Right ventricle myocardium superior (tissue), 1 donor: ENCODE results near the gene SPG11. TPM values are rescaled to one million over a fixed set of nuclear protein-coding genes. Genes with fewer than 3 reads are reported as not detected.
A peak's percentile ranks its signal among the peaks of the same experiment; 100 is the strongest.
"Not testable (repeated sequence)": the region's sequence is repeated elsewhere in the genome, so short reads cannot be mapped to it uniquely, and the experiment has no call there.

Experiments used
- ATAC-seq: fragments of 200-7000 bp; cut with Tn5 transposase; one replicate; pipeline ENCODE4 v1.9.1; 2020; ENCODE audit warnings: mild to moderate bottlenecking; ENCODE audit not compliant: poor library complexity
- DNase-seq: peaks from one replicate; pipeline ENCODE4 v3.0.0-alpha.2; 2020
- intact Hi-C: fragments of 100-400 bp; cut with DNase I; formaldehyde crosslinking; loops from one replicate; pipeline ENCODE4 v1.11.2; 2022
- total RNA-seq: library from RNA; stranded (reverse); fragmentation: NEBNext Ultra II Directional; extraction: Animal tissue kit (Norgen Biotek cat#: 25700); gene quantifications from one replicate; pipeline ENCODE4 v1.2.1, GENCODE V29; 2021
- donor health status: DM: no; HTN: yes; CAD: no; lungs with severe emphysema.

Gene SPG11
- total RNA-seq, 1 donor from 2014 or later = 43.8 TPM

DNA sequence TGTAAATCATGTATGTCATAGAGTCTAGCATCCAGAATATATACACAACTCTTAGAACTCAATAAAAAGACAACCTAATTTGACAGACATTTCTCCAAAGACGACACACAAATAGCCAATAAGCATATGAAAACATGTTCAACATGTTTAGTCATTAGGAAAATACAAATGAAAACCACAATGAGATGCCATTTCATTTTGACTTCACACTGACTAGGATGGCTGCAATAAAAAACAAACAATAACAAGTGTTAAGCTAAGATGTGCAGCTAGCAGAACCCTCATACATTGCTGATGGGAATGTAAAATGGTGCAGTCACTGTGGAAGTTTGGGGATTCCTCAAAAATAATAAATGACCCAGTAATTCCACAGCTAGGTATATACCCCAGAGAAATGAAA is 16.4 kb downstream of the SPG11 start:
- no peak for DNase-seq
- intact Hi-C loops = no loop called here
- ATAC-seq = no peak

DNA sequence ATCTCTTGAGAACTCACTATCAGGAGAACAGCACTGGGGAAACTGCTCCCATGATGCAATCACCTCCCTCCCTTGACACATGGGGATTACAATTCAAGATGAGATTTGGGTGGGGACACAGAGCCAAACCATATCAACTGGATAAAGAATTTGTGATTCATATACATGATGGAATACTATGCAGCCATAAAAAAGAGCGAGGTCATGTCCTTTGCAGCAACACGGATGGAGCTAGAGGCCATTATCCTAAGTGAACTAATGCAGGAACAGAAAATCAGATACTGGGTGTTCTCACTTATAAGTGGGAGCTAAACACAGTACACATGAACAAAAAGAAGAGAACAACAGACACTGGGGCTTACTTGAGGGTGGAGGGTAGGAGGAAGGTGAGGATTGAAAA is 17.0 kb downstream of the SPG11 start:
- intact Hi-C loops = no loop called here
- no peak for DNase-seq
- ATAC-seq = no peak

DNA sequence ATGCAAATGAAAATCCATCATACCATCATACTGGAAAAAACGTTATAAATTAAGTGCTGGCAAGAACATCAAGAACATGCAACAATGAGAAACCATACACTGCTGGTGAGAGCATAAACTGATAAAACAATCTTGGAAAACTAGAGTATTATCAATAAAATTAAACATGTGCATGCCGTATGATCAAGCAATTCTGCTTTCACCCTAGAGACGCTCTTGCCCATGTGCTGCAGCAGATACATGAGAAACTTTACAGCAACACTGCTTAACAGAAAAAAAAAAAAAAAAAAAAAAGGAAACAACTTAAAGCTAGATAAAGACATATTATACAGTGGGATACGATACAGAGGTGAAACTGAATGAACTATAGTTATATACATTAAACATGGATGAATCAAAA is 21.8 kb downstream of the SPG11 start:
- ATAC-seq (no peak), DNase-seq (no peak)
- intact Hi-C loops = no loop called here

DNA sequence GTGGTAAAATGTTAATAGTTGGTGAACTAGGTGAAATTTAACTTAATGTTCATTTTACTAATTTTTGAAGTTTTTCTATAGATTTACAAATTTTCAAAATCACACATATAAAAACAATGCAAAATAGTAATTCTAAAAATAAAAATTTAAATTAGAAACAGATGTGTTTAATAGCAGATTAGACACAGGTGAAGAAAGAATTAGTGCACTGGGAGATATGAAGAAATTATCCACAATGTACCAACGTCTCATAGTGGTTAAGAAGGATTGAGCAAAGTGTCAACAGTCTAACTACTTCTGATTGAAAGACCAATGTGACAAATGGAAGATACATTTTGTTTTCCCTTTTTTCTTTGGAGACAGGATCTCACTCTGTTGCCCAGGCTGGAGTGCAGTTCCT is 26.5 kb downstream of the SPG11 start:
- intact Hi-C loops = no loop called here
- DNase-seq (no peak), ATAC-seq (no peak)

DNA sequence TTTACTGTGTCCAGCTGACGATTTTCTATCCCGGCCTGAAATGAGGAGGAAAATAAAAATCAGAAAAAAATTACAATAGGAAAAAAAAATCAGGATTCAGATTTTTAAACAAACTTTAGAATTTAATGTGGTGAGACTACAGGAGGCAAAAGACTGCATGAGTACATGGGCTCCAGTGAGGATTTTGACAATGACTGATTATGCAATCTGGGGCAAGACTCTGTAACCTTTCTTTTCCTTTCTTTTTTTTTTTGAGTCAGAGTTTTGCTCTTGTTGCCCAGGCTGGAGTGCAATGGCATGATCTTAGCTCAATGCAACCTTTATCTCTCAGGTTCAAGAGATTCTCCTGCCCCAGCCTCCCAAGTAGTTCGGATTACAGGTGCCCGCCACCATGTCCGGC is 29.9 kb downstream of the SPG11 start:
- DNase-seq (no peak), ATAC-seq (no peak)
- intact Hi-C loops = no loop called here

DNA sequence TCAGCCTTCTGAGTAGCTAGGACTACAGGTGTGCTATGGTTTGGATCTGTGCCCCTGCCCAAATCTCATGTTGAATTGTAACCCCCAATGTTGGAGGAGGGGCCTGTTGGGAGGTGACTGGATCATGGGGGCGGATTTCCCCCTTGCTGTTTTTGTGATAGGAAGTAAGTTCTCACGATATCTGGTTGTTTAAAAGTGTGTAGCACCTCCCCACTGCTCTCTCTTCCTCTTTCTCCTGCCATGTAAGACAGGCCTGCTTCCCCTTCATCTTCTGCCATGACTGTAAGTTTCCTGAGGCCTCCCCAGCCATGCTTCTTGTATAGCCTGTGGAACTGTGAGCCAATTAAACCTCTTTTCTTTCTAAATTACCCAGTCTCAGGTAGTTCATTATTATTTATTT is 38.2 kb downstream of the SPG11 start:
- DNase-seq, intact Hi-C loops, ATAC-seq: not testable (repeated sequence)

DNA sequence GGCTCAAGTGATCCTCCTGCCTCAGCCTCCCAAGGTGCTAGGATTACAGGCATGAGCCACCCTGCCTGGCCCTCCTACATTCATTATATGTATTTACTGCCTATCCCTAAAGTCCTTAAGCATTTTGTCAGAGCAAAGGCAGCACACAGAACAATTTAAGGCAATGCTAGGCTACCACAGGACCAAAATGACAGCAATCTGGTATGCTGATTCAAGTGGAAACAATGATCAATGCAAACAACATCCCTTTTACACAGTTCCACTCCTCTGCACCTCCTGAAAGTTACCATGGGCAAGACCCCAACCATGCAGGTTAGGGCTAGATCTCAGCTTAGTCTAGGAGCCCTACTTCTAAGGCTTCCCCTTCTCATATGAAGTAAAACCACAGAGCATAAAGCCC is 40.3 kb downstream of the SPG11 start:
- no peak for DNase-seq

DNA sequence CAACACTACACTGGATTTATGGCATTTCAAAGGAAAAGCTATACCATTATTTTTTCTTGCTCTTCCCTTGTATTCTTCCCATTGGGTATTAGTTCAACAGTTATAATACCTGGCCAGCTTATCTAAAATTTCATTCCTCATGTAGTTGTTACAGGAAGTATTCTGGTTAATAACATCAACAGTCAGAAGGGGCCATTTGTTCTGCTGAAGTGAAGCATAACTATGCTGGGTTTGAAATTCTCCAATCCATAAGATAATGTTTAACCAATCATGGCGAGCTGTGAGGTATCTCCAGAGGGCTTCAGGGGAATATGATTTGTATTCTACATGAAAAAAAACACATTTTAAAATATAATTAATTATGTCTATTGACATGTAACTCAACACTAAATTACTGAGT is 43.4 kb downstream of the SPG11 start:
- ATAC-seq (no peak), DNase-seq (no peak)
- intact Hi-C loops = no loop called here

More for the DNA sequence above, 40.3 kb downstream of the SPG11 start:
- intact Hi-C loops = no loop called here
- no peak for ATAC-seq

DNA sequence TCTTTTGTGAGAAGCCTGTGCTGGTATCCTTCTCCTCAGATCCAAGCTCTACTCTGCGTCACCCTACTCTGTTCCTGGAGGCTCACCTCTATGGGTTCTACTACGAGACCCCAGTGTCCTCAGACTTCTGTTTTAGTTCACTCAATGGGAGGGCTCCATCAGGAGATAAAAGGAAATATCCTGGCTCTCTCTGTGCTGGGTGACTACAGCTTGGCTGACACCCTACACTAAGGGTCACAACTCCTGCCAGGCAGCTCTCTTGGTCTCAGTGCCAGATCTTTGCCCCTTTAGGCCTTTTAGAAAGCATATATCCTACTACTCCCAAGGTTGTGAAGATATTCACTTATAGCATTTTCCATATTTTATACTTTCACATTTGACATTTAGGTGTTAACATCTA is 46.5 kb downstream of the SPG11 start:
- peak; percentile 55 for ATAC-seq
- DNase-seq = no peak

DNA sequence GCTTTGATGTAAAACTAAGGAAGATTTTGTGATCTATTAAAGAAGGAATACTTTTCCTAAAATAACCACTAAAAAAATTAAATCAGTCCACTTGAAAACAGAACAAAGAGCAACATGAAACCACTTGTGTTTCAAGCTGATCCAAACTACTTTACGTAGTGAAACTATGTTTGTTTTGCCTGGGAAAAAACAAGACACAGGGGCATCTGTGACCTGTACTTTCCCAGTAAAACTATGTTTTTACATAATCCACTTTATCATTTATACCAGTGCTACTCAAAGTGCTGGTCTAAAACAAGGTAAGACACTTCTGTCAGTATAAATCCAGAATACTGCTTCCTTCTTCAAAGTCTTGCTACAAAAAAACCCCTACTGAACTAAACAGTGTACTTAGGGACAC is 56.7 kb downstream of the SPG11 start:
- intact Hi-C loops = no loop called here
- ATAC-seq (no peak), DNase-seq (no peak)

More for the DNA sequence above, 46.5 kb downstream of the SPG11 start:
- intact Hi-C loops = no loop called here

DNA sequence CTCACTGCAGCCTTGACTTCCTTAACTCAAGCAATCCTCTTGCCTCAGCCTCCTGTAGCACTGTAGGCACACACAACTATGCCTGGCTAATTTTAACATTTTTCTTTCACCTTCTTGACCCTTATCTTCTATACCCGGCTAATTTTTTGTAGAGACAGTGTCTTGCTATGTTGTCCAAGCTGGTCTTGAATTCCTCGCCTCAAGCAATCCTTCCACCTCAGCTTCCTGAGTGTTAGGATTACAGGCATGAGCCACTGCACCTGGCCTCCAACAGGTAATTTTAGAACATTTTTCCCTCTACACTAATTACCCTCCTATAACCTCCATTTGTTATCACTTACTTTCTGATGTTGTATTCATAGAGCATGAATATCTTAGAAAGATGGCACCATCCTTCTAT is 60.3 kb downstream of the SPG11 start:
- no peak for DNase-seq
- ATAC-seq = no peak
- intact Hi-C loops = no loop called here

DNA sequence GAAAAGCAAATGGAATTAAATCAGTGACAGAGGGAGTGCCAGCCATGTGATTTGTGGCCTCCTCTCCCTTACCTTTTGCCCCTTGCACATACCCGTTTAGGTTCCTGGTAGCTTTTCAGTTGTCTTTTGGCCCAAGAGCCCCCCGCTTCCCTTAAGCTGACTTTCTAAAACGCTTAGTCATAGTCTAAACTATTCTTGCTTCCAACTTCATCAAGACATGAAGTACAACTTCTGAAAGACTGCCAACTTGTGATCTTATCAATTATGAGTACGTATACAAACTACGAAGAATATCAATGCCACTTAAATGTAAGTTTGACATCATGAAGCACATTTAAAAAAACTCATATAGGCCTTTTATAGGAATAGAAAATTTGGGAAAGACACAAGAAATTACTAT is 64.6 kb downstream of the SPG11 start:
- intact Hi-C loops = loop anchor here (10.0 kb wide), 1 partner anchor 136 kb away; the partner anchor contains the start of gene TRIM69
- DNase-seq (no peak), ATAC-seq (no peak)

DNA sequence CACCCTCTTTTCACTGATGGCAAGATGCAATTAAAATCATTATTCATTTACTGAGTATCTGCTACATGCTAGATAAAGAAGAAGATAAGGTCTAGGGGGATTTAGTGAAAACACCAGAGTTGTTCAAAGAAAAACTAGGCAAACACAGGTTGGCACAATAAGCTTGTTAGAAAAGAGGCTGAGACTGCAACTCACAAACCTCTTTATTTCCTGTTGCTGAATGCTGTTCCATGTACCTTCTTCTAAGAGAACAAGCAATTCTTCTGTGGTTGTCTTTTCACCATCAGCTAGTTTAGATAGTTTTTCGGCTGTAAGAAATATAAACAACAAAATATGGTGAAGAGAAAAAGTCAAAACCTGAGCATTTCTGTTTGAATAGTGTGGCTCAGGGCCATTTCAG is 65.4 kb downstream of the SPG11 start:
- intact Hi-C loops = loop anchor here (10.0 kb wide), 1 partner anchor 137 kb away; the partner anchor contains the start of gene TRIM69
- DNase-seq = no peak
- ATAC-seq = no peak

DNA sequence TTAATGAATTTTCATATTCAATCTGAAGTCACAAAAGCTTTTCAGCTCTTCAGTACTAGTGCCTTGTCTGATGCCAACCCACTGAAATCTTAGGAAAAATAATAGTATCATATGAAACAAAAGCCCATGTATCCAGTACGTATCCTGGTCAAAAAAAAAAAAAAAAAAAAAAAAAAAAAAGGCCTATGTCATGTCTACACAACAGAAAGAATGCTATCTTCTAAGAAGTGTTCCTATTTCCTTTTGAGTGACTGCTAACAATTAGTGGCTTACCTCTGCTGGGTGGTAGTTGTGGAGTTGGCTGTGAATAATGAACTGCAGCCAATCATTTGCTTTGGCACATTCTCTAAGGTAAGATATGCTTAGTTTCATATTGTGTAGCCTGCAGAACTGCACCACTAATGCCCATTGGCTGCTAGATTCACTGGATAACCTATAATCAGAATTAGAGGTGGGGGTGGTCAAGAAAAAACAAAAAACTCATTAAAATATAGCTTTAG is 66.9 kb downstream of the SPG11 start:
- ATAC-seq = no peak
- DNase-seq = no peak
- intact Hi-C loops = loop anchor here (10.0 kb wide), 1 partner anchor 138 kb away; the partner anchor contains the start of gene TRIM69

DNA sequence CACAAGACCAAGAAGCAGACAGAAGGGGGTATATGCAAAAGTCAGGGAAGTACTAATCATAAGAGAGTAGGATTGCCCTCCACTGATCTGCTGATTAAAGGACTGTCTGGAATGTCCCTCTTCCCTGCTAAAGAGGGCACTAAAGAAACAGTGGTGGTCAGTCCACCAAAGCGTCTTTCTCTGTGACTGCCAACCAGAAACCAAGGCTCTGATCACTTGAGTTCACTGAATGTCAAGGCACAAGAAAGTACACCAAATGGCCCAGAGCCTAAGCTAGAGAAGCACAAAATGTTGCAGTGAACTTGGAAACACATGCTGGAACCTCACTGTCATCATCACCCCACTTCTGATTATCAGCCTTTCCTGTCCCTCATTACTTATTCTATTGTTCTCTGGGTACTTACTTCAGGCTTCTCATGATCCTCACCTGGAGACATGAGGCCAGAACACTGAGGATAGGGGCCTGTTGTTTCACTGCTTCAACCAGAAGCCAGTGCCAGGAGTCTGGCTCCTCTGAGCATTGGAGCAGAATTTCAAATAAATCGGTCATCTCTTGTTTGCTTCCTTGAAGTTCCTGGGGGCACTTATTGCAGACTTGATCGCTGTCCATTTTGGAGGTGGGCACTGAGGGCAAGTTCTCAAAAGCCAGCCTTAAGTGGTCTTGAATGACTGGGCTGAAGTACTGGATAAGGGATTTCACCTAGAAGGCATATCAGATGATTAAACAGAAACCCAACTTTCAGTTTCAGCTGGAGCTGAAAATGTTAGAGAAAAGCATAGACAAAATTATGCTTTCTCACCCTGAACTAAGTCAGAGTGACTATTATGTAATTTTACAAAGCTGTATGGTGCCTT is 67.6 kb downstream of the SPG11 start:
- ATAC-seq (no peak), DNase-seq (no peak)
- intact Hi-C loops = loop anchor here (10.0 kb wide), 1 partner anchor 139 kb away; the partner anchor contains the start of gene TRIM69

DNA sequence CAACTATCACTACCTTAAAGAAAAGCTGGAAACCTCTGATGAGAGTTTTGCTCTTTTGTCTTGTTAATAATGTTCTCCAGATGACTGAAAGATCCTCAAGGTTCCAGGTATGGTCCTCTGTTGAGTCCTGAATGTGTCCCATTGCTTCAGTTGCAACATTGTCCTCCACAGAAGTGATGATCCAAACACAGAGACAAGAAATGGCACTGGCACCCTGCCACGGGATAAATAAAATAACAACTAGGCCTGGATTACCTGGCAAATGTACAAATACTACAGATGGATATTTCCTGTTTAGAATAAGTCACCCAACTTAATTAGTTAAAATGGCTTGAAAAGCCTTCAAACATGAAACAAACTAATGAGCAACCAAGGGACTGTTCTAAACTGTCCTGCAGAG is 68.2 kb downstream of the SPG11 start:
- intact Hi-C loops = loop anchor here (10.0 kb wide), 1 partner anchor 140 kb away; the partner anchor contains the start of gene TRIM69
- ATAC-seq = no peak
- DNase-seq = no peak

DNA sequence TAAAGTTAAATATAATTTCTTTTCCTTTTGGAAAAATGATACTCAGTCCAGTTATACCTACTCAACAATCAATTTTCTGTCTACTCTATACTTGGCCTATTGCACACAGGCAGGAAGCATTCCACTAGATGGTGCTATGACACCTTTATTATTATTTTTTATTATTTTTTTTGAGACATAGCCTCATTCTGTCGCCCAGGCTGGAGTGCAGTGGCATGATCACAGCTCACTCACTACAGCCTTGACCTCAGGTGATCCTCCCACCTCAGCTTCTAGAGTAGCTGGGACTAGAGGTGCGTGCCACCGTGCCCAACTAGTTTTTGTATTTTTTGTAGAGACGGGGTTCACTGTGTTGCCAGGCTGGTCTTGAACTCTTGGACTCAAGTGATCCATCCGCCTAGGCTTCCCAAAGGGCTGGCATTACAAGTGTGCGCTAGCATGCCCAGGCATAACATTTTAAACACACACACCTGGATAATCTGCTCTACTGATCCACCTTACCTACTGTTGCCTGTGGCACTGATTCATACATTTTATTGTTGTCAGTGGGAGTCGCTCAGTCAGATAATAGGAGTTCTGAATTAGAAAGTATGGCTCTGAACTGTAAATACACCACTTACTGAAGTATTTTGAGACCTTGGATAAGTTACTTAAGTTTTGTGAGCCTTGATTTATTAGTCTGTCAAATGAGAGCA is 70.3 kb downstream of the SPG11 start:
- intact Hi-C loops = loop anchor here (10.0 kb wide), 1 partner anchor 142 kb away; the partner anchor contains the start of gene TRIM69
- no peak for DNase-seq
- ATAC-seq = no peak

DNA sequence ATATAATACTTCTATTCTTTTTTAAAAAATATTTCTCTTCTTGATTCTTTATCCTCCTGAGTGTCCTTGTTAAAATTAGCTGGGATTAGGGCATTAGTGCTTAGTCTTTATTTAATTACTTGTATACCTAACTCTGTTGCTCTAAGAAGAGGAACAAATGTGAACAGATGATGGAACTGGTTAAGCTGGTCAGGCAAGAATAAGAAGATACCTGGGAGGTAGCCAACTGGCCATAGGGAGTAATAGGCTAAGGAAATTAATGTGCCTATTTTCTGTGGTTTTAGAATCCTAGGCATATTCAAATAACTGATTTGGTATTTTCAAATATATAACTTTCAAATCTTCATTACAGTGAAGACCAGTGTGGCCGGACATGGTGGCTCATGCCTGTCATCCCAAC is 72.1 kb downstream of the SPG11 start:
- intact Hi-C loops = loop anchor here (10.0 kb wide), 1 partner anchor 143 kb away; the partner anchor contains the start of gene TRIM69
- no peak for ATAC-seq

DNA sequence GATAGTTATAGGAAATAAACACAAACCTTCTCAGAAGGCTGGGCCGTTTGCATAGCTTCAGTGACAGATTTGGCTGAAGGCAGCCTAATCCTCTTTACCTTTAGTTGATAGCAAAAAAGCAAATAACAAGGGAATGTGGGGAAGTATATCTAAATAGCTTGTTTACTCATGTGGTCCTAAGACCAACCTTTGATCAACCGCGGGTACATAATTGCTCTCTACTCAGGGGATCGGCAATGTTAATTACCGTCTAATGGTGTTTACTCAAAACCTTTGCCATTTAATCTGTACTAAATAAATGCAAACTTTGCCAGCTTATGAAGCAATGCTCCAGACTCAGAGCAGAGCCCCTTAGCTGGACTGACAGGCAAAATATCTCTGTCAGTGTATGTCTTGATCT is 74.9 kb downstream of the SPG11 start:
- no peak for ATAC-seq
- intact Hi-C loops = no loop called here

More for the DNA sequence above, 72.1 kb downstream of the SPG11 start:
- DNase-seq = no peak

More for the DNA sequence above, 74.9 kb downstream of the SPG11 start:
- no peak for DNase-seq
